T-helper 22 cell (primary cell): ENCODE results near the gene MTUS2.
"Not testable (repeated sequence)": the region's sequence is repeated elsewhere in the genome, so short reads cannot be mapped to it uniquely, and the experiment has no call there.

Experiments used
- DNase-seq: peaks from one replicate; pipeline ENCODE4 v3.0.0-alpha.2; 2020; ENCODE audit warnings: low read depth

The MTUS2 gene

DNA sequence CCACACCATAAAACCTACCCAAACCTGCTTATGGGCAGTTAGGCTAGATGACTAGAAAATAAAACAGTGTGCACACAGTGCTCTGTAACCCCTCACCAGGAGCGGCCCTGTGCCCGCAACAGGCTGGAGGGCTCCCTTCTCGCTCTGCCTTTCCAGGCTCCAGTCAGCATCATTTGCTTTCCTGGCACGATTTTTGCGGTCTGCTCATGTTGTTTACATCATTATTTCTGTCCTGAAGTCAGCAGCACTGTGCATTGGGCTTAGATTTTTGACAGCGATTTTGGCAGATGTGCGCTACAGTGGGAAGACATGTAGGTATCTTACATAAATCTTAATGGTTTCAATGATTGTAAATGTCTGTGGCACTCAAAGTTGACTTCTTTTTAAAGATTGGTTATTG, 344.0 kb downstream of the MTUS2 start:
- no peak for DNase-seq

DNA sequence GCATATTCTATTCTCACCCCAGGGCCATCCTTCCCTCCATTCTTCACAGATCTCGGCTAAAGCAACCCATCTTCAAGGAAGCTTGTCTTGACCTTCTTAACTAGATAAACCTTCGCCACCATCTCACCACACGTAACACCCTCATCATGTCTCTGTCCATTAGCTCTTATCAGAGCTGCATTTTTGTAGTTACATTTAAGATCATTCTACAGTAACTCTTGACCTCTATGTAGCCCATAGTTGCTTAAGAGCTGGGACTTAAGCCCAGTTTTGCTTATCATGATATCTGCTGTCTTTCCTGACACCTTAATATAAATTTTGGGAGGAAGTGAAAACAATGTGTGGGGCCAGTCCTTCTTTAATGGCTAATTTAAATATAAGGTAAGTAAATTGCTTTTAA, 345.1 kb downstream of the MTUS2 start:
- no peak for DNase-seq

DNA sequence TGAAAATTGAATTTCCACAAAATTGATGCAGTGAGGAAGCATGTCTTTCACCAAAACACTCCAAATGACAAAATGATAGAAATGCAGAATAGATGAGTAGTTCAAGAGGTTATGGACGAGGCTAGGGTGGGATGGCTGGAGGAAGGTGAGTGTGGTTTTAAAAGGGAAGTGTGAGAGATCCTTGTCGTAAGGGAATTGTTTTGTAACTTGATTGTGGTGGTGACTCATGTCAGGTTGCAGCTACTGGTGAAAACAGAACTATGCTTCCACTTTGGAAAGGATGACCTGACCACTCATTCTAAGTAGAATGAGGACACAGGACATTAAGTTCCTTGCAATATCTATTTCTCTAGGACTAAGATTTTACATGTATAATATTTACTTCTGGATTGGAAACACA, 345.7 kb downstream of the MTUS2 start:
- no peak for DNase-seq

DNA sequence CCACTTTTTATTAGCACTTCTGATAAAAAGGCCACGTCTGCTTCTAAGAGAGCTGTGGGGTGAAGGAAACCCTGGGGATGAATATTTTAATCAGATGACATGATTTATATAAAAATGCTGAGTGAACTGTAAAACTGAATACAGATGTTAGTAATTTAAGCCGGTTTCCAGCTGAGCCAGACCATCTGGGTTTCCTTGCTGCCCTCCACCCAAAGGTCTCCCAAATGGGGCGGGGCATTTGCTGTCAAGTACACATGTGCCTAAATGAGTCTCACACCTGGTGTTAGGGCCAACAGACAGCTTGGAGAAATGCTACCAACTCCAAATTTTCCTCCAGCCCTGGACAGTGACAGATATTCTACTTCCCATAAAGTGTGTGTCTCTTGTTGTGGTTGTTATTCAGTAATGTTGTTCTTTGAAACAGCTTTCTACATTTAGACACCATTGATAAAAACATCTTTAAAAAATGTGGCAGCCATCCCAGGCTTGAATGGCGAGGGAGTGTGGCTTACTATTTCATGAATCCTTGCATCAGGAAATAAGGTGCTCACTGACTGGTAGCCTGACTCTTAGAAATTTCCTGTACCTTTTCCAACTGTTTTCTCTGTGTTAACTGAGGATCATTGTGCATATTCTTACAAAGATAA, 350.4 kb downstream of the MTUS2 start:
- DNase-seq: no peak

DNA sequence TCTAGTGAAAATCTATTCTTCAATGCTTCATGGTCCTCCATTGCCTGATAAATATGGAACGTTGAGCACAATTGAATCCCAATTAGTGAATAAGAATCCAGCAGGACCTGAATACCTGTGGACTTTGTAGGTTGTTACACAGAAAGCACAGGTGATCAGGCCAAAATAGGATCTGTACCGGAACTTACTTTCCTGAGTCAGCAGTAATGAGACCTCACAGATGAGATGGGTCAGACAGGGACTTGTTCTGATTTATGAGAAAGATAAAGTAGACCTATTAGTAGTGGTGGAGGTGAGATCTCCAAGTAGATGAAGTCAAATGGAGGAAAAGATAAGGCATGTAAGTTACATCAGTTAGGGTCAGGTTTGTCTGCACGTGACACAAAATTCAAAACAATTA, 351.1 kb downstream of the MTUS2 start:
- DNase-seq: no peak

DNA sequence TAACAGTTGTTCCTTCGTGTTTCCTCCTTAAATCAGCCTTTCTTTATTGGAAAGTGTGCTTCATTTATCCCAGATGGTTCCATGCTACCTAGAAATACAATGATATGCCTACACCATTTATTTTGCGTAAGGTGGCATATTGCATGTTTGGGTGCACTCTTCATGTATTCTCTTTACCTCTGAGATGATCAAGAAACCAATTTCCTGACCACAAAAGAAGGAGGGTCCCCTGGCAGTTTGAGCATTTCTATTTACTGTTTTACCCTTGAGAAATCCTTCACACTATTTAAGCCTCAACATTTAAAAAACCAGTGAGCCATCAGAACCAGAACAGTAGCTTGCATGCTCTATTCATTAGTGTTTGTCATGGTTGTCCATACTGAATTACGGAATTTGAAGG, 354.0 kb downstream of the MTUS2 start:
- no peak for DNase-seq

DNA sequence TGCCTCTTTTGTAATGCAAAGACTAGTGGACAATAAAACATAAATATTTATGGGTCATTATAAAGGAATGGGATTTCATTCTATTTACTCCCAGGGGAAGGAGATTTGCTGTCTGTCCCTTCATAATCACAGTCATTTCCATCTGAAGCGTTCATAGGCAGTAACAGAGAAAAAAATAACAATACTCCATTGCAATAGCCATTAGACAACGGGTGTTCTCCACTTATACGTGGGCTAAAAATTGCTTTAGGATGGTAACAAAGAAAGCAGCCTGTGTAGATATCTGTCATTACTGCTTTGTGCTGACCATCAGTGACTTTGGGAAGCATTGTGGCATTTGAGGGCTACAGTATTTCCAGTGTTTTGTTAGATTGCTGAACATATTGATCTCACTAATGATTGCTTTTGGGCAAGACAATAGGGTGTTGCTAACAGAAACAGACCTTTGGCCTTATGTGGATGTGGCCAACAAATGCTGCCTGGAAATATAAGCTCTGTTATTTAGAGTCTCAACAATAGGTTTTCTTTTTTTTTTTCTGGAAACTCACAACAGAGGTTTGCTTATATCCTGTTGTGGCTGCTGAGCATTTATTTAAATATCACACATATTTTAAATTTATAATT, 355.2 kb downstream of the MTUS2 start:
- DNase-seq: no peak

DNA sequence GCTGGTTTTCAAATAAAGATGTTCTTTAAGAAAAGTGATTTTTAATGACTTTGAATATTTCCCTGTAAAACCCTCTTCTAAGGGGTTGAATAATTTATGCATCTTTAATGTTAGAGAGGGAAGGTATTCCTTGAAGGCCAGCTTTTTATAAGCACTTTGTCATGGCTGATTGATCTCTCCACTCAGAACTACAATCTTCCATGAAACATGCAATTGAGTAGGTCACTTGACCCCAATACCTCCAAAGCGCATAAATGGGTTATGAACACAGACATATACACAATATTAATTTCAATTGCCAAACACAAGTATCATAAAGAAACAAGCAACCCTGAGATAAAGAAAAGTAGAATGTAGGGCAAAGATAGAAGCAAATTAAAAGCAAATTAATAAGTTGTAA, 359.9 kb downstream of the MTUS2 start:
- no peak for DNase-seq

DNA sequence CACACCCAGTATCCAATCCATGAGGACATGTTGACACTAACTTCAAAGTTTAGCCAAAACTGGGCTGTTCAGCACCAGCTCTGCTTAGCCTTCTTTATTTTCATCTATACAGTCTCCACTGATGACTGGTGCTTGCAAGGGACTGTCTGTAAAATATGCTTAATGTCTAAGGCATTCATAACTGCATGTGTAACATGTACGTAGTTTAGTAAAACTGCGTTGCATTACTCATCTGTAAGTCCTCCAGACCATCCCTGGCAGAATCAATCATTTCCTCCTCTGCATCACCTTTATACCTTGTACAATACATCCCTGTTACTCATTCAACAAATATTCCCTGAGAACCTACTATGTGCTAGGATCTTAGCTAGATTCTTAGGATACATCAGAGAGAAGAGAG, 362.1 kb downstream of the MTUS2 start:
- DNase-seq: no peak

DNA sequence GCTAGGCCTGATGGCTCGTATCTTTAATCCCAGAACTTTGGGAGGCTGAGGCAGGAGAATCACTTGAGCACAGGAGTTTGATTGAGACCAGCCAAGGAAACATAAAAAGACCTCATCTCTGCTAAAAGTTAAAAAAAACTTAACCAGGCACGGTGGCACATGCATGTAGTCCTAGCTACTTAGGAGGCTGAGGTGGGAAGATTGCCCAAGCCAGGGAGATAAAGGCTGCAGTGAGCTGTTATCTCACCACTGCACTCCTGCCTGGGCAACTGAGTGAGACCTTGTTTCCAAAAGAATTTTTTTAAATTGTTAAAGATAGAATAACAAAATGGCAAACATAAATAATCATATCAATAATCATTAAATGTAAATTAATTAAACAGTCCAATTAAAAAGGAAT, 365.8 kb downstream of the MTUS2 start:
- no peak for DNase-seq

DNA sequence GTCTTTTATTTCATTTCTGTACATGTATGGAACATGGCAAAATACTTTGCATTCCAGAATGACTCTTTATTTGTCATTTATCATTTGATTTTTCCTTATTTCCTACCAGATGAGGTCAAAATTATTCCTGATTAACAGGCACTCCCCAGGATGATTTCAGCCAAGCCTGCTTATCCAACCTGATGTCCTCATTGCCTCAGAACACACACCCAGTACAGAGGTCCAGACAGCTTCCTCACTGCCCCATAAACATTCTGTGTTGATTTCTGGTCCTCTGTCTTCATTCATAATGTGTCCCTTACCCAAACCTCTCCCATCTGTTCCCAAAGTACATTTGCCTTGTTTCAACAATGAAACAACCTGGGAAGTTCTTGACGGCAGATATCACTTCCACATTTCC, 367.4 kb downstream of the MTUS2 start:
- DNase-seq: no peak

DNA sequence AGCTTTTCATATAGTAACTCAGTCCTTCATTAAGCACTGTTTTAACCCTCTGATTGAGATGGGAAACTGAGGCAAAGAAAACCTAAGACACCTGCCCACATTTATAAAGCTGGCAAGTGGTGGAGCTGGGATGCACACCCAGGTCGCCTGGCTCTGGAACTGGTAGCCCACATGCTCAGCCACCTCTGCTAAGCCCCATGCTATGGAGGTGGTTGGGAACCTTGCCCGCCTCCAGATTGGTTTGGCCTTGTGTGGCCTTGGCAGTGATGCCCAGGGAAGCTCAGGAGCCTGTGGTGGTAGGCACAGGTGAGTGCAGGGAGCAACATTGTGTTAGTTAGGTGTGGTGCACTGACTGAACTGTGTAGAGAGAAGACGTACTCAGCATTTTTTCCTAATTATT, 370.2 kb downstream of the MTUS2 start:
- no peak for DNase-seq

DNA sequence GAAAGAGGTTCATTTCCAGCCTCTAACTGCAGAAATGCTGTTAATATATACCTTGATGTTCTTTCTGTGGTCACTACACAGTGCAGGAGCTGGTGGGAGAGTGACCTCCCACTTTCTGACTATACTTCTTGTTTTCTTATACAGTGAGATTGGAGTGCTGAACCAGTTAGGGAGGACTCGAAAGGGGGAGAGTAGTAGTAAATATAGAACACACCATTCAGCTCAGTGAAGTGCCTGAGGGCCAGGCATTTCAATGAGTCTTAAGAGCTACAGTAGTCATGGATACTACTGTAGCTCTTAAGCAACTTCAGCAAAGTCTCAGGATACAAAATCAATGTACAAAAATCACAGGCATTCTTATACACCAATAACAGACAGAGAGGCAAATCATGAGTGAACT, 372.9 kb downstream of the MTUS2 start:
- no peak for DNase-seq

DNA sequence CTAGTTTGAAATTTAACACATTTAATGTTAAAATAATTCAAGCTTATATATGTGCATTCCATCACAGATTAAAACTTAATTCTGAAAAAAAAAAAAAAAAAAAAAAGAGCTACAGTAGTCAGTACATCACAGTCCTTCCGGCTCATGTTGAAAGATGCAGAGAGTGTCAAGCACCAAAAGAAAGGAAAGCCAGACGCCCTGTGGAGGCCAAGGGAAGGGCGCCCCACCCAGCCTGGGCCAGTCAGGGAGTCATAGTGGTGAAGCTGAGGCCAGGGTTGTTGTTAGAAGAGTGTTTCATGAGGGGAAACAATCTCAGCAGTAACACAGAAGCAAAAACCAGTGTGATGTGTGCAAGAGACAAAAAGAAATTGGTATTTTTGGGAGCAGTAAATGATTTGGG, 375.3 kb downstream of the MTUS2 start:
- DNase-seq: no peak

DNA sequence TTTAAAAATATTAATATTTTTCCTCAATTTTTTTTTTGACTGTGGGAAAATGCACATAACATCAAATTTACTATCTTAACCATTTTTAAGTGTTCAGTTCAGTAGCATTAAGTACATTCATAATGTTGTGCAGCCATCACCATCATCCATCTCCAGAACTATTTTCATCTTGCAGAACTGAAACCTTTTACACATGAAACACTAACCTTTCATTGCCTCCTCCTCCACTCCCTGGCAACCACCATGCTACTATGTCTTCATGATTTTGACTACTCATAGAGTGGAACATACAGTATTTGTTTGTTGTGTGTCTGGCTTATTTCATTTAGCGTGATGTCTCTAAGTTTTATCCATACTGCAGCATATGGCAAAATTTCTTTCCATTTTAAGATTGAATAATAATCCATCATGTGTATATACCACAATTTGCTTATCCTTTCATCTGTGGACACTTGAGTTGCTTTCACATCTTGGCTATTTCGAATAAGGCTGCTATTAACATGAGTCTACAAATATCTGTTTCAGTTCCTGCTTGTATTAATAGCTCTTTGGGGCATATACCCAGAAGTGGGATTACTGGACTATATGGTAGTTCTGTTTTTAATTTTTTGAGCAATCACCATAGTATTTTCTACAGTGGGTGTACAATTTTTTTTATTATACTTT, 376.4 kb downstream of the MTUS2 start:
- no peak for DNase-seq

DNA sequence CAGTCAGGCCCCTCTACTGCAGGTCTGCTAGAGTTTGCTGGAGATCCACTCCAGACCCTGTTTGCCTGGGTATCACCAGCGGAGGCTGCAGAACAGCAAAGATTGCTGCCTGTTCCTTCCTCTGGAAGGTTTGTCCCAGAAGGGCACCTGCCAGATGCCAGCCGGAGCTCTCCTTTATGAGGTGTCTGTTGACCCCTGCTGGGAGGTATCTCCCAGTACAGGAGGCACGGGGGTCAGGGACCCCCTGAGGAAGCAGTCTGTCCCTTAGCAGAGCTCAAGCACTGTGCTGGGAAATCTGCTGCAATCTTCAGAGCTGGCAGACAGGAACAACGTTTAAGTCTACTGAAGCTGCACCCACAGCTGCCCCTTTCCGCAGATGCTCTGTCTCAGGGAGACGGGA, 382.6 kb downstream of the MTUS2 start:
- DNase-seq: not testable (repeated sequence)

DNA sequence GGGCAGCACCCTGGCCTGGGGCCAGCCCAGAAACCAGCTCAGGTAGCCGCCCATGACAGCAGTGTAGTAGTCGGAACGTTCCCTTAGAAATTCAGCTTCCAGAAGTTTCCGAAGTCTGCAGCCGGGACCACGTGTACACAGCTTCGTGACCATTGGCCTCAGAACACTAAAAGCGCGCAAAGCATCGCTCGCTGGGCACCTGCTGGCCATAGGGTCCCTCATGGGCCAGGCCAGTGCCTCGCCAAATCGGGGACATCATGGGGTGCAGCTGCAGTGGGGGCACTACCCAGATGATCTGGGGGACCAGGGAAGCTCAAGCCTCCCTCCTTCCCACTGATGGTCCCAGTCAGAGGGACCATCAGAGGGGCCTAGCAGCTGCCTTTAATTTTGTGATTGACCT, 384.5 kb downstream of the MTUS2 start:
- DNase-seq: no peak

DNA sequence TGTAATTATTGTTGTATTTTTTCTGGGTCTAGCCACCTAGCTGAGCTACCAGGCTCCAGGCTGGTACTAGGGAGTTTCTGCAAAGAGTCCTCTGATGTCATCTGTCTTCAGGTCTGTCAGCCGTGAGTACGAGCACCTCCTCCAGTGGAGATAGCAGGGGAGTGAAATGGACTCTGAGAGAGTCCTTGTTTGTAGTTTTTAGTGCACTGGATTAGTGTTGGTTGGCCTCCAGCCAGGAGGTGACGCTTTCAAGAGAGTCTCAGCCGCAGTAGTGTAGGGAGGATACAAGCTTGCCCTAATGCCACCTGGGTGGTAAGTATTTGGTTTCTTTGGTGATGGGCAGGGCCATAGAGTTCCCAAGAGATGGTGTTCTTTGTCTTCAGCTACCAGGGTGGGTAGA, 390.5 kb downstream of the MTUS2 start:
- no peak for DNase-seq

DNA sequence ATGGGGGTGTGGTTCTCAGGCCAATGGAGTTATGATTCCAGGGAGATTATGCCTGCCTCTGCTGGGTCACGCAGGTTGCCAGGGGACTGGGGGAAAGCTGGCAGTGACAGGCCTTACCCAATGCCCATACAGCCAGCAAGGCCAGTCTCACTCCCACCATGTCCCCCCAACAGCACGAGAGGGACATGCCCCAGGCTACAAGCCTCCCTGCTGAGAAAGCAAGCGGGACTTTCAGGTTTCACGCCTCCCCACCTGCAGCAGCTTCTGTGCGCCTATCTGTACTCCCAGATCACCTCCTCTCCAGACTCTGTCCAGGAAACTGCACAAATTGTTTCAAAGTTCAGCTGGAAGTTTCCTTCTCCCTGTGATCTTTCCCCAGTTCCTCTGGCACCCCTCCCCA, 391.0 kb downstream of the MTUS2 start:
- not testable (repeated sequence) for DNase-seq

DNA sequence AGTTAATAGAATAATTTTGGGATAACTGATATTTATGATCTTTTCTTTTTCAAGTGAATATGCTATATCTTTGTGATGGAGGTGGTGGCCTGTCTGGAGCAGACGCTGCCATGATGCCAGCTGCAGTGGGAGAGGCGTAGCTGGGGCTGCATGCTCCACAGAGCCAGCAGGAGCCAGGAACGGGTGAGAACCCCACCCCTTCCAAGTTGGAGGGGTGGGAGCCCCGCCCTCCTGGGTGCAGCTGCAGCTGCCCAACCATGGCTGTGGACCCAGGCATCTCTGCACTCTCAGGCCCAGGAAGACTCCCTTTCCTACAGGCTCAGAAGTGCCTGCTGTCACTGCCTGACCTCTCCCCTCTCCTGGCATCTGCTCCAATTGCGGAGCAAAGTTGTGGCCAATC, 402.3 kb downstream of the MTUS2 start:
- DNase-seq: no peak

DNA sequence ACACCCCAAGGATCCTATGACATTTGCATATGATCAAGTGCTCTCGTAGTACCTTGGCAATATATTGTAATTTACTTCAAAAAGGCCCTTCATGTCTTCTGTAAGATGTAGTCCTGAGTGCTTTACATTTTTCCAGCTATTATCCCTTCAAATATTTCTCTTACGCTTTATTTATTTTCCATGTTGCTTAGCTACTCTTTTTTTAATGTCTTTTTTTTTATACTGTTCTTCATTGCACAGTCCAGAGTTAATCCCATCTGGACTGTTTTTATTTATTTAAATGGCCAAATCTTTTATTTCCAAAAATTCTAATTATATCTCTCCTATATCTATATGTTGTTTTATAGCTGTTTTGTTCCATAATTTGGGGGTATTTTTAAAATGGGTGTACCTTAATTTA, 404.1 kb downstream of the MTUS2 start:
- DNase-seq: no peak

DNA sequence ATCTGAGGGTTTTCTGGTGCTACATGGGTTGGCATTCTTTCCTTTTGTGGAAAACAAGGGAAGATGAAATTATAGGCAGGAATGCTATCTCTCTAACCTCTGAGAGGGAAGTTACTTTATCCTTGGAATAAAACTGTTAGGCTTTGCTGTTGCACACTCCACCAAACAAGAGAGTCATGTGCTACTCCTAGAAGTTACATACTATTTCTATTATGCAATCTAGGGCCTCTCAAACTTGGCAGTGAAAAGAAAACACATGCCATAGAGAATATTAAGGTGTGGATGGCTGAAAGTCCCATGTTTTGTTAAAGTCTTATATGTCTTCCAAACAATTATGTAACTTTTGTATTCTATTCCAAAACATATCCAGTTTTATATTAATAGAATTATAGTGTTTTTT, 407.4 kb downstream of the MTUS2 start:
- DNase-seq: no peak

DNA sequence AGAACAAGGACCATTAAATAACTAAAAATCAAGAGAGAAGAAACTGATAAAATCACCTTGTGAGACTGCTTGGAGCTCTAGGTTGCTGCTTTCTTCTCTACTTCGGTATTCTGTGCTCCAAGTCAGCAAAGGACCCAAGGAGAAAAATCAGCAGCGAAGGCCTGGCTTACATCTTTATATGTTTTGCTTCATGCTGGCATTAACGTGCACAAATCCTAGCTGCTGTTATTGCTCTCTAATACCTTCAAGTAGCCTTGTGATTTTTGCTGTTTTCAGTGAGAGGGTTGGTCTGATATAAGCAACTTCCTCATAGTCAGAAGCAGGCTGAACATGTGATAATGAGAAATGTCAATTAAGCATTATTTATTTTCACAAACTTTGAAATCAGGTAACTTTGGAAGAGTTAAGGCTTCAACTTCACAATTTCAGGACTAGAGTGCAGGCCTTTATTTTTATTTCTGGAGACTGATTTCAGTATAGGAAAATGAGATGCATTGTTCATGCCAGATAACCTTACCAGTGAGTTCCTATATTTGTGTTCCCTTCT, 410.2 kb downstream of the MTUS2 start:
- no peak for DNase-seq
